GM19372 (cell line): ENCODE measurements around the gene SLAMF1.
"Not testable (repeated sequence)": the region's sequence is repeated elsewhere in the genome, so short reads cannot be mapped to it uniquely, and the experiment has no call there.

ENCODE experiments used
- ATAC-seq: cut with Tn5 transposase; IDR thresholded peaks from one replicate; pipeline ENCODE4 v1.9.1; 2021; ENCODE audit warnings: mild to moderate bottlenecking, low read depth, moderate library complexity; ENCODE audit not compliant: unreplicated experiment

SLAMF1 gene

DNA sequence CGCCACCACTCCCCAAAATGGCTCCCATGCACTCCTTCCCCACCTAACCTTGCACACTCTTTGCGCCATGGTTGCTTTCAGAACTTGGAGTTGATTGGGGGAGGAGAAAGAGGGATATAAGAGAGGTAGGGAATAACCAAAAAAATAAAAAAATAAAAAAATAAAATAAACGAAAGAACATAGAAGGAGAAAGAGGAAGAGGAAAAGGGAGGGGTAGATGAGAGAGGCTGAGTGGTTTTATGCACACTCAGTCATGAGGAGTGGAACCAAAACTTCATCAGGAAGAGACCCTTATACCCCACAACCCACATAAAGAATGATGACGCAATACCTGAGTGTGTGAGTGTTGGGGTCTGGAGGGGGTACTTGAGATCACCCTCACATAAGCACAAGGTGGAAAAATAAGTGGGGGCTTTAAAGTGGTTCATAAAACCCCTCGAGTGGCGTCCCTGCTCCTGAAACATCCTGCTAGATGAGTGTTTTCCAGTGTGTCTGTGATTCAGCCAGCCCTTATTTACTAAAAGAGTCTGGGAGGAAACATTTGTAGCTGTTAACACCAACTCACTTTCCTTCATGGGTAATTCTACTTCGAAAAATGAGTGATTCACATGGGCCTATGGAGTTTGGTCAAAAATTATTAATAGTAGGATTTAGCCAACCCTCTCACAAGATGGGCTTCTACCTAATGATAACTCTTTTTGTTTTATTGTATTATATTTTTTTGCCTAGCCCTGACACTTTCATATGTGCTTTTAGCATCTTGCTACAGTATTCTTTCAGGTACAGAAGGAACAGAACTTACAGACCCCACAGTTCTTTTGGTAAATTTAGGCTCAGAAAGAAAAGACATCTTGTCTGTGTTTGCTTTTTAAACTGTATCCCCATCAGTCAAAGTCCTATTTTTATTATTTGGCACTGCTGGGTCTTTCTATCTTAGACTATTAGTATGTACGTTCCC lies 5.2 kb downstream of the SLAMF1 start:
- ATAC-seq = no peak

GRCh38 chr1:160640359-160641123 lies 6.3 kb downstream of the SLAMF1 start:
- no peak for ATAC-seq

- ATAC-seq = no peak
Observed at GRCh38 chr1:160639652-160640051, 7.2 kb downstream of the SLAMF1 start.

DNA sequence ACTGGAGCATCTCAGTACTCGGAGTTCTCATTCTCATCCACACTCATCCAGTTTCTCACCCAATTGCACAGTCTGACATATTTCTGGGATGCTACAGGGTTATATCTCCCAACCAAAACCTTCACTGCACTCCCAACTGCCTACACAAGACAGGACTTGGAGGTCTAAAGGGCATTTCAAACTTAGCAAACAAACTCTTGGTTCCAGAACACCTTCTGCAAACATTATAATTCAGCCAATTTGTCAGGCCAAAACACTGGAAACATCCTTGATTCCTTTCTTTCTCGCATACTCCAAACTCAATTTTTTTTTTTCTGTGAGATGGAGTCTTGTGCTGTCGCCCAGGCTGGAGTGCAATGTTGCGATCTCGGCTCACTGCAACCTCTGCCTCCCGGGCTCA lies 7.9 kb downstream of the SLAMF1 start:
- ATAC-seq = no peak

GRCh38 chr1:160638540-160638857 lies 8.3 kb downstream of the SLAMF1 start:
- no peak for ATAC-seq

- ATAC-seq = no peak
Observed at GRCh38 chr1:160637821-160638539, 8.9 kb downstream of the SLAMF1 start.

GRCh38 chr1:160637065-160637464 lies 9.8 kb downstream of the SLAMF1 start:
- ATAC-seq = no peak

DNA sequence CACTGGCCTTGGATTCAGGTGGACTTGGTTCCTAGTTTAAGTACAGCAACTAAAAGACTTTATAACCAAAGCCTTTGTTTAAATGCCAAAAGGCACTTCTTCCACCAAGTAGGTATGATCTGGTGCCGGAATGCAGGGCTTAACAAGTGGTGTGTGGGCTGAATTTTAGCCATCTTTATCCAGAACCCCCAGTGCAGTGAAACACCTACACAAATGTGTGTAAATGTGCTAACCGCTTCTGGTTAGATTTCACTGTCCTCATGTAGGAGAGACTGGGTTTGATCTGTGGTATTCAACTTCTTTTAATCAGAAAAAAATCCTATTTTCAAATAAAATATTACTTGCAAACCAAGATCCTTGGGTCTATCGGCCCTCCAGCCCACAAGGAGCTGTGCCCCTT lies 10.3 kb downstream of the SLAMF1 start:
- ATAC-seq = no peak

GRCh38 chr1:160636076-160636475 lies 10.8 kb downstream of the SLAMF1 start:
- no peak for ATAC-seq

DNA sequence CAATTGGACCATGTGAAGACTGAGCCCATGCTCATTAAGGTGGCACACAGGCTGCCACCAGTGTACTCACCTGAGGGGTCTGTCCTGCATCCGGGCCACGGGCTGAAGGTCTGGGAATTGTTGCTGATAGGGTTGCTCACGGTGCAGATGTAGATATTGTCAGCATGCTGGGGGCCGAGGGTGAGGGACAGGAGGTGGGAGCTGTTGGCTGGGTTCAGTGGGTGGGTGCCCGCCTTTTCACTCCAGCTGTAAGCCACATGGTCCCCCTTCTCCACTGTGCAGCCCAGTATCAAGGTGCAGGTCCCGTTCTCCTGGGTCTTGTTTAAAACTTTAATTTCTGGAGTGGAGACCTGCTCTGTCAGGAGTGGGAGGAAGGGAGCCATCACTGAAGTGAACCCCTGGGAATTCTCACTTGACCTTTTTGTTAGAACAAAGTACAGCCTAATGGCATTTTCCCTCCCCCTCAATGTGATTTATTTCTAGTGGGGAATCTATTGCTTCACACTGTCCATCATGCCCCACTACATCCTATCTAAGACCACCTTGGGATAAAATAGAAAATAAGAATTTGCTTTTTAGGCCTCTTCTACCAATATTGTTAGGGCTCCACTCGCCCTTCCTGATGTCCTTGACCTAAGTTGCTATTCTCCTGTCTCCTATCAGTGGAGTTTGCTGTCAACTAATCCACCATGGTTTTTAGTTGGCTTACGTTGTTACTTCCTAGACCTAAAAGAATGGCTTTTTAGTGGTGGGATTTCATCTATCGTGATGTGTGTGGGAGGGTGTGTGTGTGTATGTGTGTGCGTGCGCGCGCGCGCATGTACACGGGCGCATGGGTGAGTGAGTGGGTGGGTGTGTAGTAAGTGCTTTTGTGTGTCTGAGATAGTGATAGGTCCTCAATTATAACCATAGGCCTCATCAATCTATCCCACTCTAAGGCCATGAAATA lies 12.0 kb downstream of the SLAMF1 start:
- no peak for ATAC-seq

- no peak for ATAC-seq
Observed at GRCh38 chr1:160633330-160633903, 13.4 kb downstream of the SLAMF1 start.

DNA sequence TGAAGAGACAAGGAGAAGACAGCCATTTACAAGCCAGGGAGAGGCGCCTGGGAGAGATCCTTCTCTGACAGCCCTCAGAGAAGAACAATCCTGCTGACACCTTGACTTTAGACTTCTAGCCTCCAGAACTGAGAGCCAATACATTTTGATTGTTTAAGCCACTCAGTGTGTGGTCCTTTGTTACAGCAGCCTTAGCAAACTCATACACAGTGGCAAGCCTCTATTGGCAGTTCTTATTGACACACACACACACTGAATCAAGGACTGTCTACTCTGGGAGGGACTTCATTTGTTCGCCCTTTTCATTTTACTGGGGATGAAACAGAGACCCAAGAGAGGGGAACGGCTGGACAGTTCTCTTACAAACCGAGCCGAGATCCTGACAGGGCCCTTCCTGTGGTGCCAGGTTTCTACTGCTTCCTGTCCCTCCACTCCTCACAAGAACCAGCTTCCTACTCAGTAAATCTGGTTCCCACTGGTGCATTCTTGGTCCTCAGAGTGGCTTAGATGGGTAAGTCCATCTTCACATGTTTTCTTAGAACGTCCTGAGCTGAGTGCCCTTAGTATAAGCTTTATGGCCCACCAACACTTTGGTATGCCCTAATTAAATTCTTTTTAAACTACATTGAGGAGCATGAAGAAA lies 14.7 kb downstream of the SLAMF1 start:
- no peak for ATAC-seq

- ATAC-seq = no peak
Observed at GRCh38 chr1:160630523-160631451, 16.1 kb downstream of the SLAMF1 start.

DNA sequence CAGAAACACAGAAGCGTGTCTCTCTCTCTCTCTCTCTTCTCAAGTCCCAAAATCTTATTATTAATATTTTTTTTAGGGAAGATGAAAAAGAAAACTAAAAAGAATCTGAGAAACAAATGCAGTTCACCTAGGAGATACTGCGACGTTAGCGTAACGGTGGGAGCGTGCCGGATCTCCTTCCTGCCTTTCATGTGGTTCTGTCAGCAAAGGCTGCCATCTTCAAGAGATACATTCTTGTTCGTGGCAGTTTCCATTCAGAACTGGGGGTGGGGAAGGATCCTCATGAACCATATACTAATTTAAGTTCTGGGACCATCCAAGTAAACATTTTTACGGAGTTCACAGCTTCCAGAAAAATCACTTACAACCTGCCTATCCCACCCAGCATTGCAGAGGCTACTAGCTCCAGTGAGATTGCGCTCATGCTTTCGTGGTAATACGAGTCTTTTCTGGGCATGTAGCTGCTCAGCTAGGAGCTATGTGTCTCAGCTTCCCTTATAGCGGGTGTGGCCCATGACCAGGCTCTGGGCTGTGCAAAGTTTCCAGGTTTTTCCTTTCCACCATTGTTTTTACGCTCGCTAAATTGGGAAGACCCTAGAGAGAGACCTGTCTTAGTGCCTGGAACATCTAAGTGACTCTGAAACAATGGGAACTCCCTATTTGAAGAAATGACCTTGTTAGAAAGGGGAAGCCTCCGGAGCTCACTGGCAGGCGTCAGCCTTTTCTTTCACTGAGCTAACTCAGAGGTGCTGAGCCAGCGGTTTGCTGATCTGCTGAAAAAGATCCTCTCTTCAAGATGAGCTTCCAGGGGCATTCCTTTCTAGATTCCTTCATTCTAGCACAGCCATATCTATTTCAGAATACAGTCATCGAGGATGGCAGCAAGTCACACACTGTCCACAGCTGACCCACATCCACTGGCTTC lies 17.3 kb downstream of the SLAMF1 start:
- no peak for ATAC-seq

- ATAC-seq = no peak
Observed at GRCh38 chr1:160628799-160629263, 18.0 kb downstream of the SLAMF1 start.

DNA sequence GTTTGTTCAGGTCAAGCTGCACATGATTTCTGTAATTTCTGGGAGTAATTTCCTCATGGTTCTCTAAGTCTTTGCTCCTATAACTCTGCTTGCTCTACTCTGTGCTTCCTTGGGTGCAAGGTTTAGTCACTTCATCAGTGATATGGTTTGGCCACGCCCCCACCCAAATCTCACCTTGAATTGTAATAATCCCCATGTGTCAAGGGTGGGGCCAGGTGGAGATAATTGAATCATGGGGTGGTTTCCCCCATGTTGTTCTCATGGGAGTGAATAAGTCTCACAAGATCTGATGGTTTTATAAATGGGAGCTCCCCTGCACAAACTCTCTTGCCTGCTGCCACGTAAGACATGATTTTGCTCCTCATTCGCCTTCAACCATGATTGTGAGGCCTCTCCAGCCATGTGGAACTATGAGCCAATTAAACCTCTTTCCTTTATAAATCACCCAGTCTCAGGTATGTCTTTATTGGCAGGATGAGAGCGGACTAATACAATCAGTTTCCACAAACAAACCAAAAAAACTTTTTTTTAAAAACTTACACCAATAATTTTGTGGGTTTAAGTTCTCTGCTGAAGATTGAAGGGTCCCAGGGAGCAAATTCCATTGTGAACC lies 19.1 kb downstream of the SLAMF1 start:
- ATAC-seq = not testable (repeated sequence)
